ENCODE results near the gene TTBK1. TPM values are rescaled to one million over a fixed set of nuclear protein-coding genes. Genes with fewer than 3 reads are reported as not detected.

Gene TTBK1
- total RNA-seq, 2 experiments from 2014 or later, result not detected

DNA sequence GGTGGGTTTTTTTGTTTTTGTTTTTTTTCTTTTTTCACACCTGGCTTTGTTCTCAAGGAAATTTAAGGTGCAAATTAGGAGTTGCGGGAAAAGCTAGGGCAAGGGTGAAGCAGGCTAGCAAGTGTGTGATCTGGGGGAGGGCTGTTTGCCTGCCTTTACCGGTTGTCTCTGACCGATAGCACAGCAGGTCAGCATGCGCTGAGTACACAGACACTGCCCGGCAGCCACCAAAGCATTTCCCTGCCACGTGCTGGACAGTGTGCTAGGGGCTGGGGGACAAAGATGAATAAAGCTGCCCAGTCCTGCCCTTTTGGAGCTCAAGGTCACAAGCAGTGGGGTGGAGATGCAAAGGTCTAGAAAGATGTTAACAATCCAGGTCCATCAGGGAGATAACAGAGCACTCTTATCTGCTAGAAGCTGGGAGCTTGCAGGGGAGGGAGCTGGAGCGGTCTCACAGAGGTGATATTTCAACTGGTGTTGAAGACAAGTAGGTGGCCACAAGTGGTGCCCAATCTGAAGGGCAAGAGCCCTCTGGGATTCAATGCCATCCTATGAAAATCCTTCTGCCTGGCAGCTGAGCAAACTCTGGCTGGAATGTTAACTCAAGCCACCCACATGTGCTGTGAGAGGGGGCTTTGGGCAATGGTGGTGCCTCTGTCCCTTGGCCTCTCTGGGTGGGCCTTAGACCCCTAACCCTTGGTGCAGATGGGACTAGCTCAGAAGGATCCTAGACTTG, 24.5 kb downstream of the TTBK1 start:
- H3K36me3 Mint-ChIP-seq (ENCODE audit: low read depth), result no peaks in the 10 kb centered on the region
- H3K27ac Mint-ChIP-seq, result no peak overlapping the region

DNA sequence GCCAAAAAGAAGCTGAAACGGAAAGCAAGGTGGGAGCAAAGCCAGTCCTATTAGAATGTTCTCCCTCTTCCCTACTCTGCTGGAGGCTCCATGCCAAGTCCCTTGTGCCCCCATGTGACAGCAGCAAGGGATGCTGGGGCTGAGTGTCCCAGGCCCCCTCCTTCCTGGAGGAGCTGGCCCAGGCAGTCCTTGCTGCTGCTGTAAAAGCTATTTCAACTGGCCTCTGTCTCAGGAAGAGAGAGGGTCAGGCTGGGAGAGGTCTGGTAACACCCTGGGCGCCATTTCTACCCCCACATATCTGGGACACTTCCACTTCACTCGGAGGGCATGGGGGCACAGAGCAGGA, 25.0 kb downstream of the TTBK1 start:
- H3K4me3 Mint-ChIP-seq, result no peak overlapping the region
- H3K27me3 Mint-ChIP-seq (ENCODE audit: low read depth), result peaks cover 54% of the 10 kb centered on the region
- DNase-seq (no peak), ATAC-seq (no peak)
- H3K36me3 Mint-ChIP-seq (ENCODE audit: low read depth), result no peaks in the 10 kb centered on the region
- CTCF ChIA-PET, result interaction anchor here (0.5 to 1.5 kb wide), 3 partner anchors 38 to 237 kb away, joined by 3 to 7 read pairs (median 4); partner anchors contain the start of gene DLK2
- H3K27ac Mint-ChIP-seq, result no peak overlapping the region
- H3K9me3 Mint-ChIP-seq (ENCODE audit: insufficient read depth), result no peaks in the 10 kb centered on the region
- POLR2A ChIA-PET, result no interaction called here
- H3K4me1 Mint-ChIP-seq (ENCODE audit: low read depth), result peaks cover 6% of the 10 kb centered on the region

More for the DNA sequence above, 24.5 kb downstream of the TTBK1 start:
- H3K4me1 Mint-ChIP-seq (ENCODE audit: low read depth), result peaks cover 6% of the 10 kb centered on the region
- H3K9me3 Mint-ChIP-seq (ENCODE audit: insufficient read depth), result no peaks in the 10 kb centered on the region
- POLR2A ChIA-PET, result no interaction called here
- ATAC-seq (no peak), DNase-seq (no peak)
- CTCF ChIA-PET, result interaction anchor here (0.5 to 1.5 kb wide), 2 partner anchors 187 to 238 kb away, joined by 3 to 7 read pairs; partner anchors contain the start of gene DLK2
- H3K4me3 Mint-ChIP-seq, result no peak overlapping the region
- H3K27me3 Mint-ChIP-seq (ENCODE audit: low read depth), result peaks cover 48% of the 10 kb centered on the region

DNA sequence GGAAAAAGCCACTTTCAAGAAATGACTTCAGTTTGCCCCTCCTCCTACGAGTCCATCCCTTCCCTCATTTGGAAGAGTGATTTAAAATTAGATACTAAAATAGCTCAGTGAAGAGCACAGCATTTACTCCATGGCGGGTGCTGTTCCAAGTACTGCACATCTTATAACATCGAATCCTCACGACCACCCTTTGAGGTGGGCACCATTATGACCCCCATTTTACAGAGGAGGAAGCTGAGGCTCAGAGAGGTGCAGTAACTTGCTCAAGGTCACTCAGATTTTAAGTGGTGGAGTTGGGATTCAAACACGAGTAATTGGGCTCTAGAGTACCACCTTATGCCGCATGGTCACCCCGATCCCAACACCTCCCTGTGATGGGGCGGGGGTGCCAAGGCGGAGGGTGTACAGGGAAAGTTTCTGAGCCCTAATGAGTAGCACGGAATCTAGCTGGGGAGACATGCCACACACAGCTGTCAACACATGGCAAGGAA, 25.5 kb downstream of the TTBK1 start:
- Mint-ChIP-seq H3K27ac (no peak overlapping the region), H3K27me3 (ENCODE audit: low read depth) (peaks cover 55% of the 10 kb centered on the region), H3K9me3 (ENCODE audit: insufficient read depth) (no peaks in the 10 kb centered on the region), H3K4me1 (ENCODE audit: low read depth) (peaks cover 6% of the 10 kb centered on the region), H3K36me3 (ENCODE audit: low read depth) (no peaks in the 10 kb centered on the region), H3K4me3 (peak overlapping the region; percentile 22)
- POLR2A ChIA-PET, result no interaction called here
- no peak for ATAC-seq
- no peak for DNase-seq
- CTCF ChIA-PET, result interaction anchor here (0.8 to 1.5 kb wide), 3 partner anchors 38 to 237 kb away, joined by 4 to 7 read pairs (median 6); no protein-coding TSS in a partner anchor

DNA sequence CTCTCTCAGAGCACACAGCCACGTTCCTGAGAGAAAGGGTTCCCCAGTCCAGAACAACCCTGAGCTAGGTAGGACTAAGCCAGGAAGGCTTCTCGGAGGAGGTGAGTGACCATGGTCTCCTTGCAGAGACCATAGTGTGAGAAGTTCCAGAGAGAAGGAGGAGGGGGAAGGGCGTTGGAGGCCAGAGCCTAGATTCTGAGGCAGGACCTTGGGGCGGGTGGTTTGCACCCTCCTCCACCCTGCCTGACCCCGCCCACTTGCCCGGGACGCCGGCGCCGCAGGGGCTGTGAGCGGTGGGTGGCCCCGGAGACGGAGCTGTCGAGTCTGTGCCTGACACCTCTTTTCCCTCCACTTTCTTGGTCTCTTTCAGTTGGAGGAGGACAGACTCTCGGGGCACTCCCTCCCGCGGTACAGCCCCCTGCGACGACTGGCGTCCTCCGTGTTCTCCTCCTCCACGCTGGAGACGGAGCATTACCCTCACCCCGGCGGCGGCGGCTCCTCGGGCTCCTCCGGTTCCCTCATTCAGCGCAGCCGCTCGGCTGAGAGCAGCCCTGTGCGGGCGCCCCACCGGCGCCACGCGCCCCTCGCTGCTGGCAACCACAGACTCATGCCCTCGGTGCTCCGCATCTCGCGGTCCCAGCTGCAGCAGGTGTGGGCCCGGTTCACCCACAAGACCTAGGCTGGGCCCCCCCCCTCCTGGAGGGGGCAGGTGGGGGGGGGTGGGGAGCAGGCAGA, 26.2 kb downstream of the TTBK1 start:
- ChIA-PET CTCF (interaction anchor here (0.8 to 1.3 kb wide), 2 partner anchors 39 to 129 kb away, joined by 4 to 6 read pairs; no protein-coding TSS in a partner anchor), POLR2A (no interaction called here)
- peak; percentile 73 for ATAC-seq
- DNase-seq, result peak; percentile 30
- Mint-ChIP-seq H3K27ac (no peak overlapping the region), H3K4me1 (ENCODE audit: low read depth) (peaks cover 11% of the 10 kb centered on the region), H3K27me3 (ENCODE audit: low read depth) (peaks cover 62% of the 10 kb centered on the region), H3K36me3 (ENCODE audit: low read depth) (no peaks in the 10 kb centered on the region), H3K9me3 (ENCODE audit: insufficient read depth) (no peaks in the 10 kb centered on the region), H3K4me3 (peak overlapping the region; percentile 35)

DNA sequence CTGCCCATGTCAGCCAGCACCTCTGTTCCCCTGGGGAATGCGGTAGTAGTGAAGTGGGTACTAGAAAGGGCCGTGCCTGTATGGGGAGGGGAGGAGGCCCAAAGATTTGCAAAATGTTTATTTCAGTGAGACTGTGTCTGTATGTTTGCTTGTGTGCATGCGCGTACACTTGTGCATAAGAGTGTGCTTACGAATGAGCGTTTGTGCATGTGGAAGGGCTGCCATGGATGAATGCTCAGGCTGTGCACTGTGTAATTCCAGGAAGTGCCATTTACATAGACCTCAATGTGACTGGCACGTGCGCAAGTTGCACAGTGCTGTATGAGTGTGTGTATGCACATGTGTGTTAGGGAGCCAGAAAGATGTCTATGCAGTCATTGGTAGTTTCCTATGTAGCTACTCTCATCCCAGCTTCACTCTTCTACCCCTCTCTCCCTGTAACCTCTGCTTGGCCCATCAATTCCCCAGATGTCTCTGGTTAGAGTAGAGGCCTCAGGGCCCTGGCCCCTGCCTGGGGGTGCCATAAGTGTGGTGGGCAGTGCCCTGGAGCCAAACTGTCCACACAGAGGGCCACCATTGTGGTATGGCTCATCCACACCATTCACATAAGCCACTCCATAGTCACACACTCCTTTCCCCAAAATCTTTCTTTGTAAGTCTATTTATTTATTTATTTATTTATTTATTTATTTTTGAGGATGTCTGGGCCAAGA, 28.0 kb downstream of the TTBK1 start:
- no peak for ATAC-seq
- Mint-ChIP-seq H3K4me1 (ENCODE audit: low read depth) (peaks cover 15% of the 10 kb centered on the region), H3K27me3 (ENCODE audit: low read depth) (peaks cover 73% of the 10 kb centered on the region)

DNA sequence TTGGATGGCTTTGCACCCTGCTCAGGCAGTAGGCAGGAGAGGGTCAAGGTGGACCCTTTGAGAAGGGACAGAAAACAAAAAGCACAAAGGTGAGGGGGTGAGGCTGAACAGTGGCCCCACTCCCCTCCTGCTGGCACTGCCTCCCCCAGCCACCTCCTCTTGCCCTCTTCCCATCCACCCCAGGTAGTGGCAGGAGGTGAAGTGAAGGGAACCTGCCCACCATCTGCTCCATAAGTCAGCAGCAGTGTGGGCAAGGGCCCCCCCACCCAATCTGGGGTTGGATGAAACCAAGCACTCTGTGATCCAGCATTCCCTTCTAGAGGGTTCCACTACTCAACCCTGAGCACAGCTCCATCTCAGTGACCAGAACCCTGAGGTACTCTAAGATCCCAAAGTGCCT, 28.7 kb downstream of the TTBK1 start:
- DNase-seq (no peak), ATAC-seq (no peak)
- no peaks in the 10 kb centered on the region for H3K9me3 Mint-ChIP-seq (ENCODE audit: insufficient read depth)
- no peak overlapping the region for H3K4me3 Mint-ChIP-seq
- H3K36me3 Mint-ChIP-seq (ENCODE audit: low read depth), result no peaks in the 10 kb centered on the region
- ChIA-PET POLR2A (no interaction called here), CTCF (interaction anchor here (1.4 kb wide), 1 partner anchor 9 kb away, joined by 9 read pairs; no protein-coding TSS in a partner anchor)
- peaks cover 75% of the 10 kb centered on the region for H3K27me3 Mint-ChIP-seq (ENCODE audit: low read depth)
- H3K27ac Mint-ChIP-seq, result no peak overlapping the region
- peaks cover 18% of the 10 kb centered on the region for H3K4me1 Mint-ChIP-seq (ENCODE audit: low read depth)

More for the DNA sequence above, 28.0 kb downstream of the TTBK1 start:
- no peaks in the 10 kb centered on the region for H3K36me3 Mint-ChIP-seq (ENCODE audit: low read depth)
- no peaks in the 10 kb centered on the region for H3K9me3 Mint-ChIP-seq (ENCODE audit: insufficient read depth)
- no peak for DNase-seq
- no peak overlapping the region for H3K27ac Mint-ChIP-seq
- POLR2A ChIA-PET, result no interaction called here
- CTCF ChIA-PET, result no interaction called here
- no peak overlapping the region for H3K4me3 Mint-ChIP-seq

DNA sequence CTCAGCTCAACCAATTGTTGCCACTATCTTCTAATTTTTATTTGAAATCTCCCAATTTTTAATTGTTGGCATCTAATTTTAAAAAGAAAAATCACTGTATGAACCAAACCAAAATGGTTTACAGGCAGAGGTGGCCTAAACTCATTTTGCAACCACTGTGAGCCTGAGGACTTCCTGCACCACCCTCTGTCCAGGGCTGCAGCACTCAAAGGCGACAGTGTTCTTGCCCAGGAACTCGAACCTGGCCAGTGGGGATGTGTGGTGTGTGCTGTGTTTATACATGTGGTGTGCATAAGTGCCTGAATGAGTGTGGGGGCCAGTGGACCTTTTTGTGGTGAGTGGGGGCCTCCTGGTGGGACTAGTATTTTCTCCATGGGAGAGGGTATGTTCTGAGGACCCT, 30.4 kb downstream of the TTBK1 start:
- no peak overlapping the region for H3K27ac Mint-ChIP-seq
- ChIA-PET POLR2A (no interaction called here), CTCF (interaction anchor here (1.3 kb wide), 1 partner anchor 124 kb away, joined by 4 read pairs; no protein-coding TSS in a partner anchor)
- peaks cover 71% of the 10 kb centered on the region for H3K27me3 Mint-ChIP-seq (ENCODE audit: low read depth)
- DNase-seq (no peak), ATAC-seq (no peak)
- H3K9me3 Mint-ChIP-seq (ENCODE audit: insufficient read depth), result no peaks in the 10 kb centered on the region
- H3K4me3 Mint-ChIP-seq, result no peak overlapping the region
- no peaks in the 10 kb centered on the region for H3K36me3 Mint-ChIP-seq (ENCODE audit: low read depth)
- peaks cover 24% of the 10 kb centered on the region for H3K4me1 Mint-ChIP-seq (ENCODE audit: low read depth)

DNA sequence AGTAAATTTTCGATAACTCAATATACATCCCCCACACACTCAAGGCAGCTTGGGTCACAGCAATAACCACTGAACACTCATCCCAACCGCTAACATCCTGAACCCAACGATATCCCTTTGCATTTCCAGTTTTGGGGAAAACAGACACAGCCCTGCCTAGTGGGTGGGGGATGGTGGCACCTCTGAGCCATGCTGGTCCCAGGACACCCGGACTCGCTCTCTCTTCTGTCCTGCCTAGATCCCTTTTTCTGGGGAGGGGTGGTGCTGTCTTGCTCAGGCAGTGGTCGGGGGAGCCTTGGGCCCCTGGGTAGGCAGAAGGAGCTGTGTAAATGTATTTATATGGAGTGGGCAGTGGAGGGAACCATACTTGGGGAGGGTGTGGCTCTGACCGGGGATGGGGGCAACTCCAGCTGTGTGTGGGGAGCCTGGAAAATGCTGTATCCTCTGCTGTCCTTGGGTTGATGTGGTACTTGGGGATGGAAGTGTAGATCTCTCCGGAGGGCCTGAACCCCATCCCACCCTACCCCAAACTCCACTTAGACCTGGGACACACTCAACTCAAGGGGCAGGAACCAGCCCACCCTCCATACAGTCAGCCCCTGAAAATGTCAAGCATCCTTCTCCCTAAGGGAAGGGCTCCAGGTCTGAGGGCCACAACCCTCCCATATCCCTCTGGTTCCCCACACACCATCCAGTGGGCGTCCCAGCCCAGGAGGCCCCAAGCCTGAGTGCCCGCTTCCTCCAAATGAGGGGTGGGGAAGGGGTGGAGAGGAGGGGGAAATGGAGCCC, 31.0 kb downstream of the TTBK1 start:
- CTCF ChIA-PET, result no interaction called here
- no peak for ATAC-seq
- POLR2A ChIA-PET, result no interaction called here
- no peaks in the 10 kb centered on the region for H3K36me3 Mint-ChIP-seq (ENCODE audit: low read depth)
- H3K4me1 Mint-ChIP-seq (ENCODE audit: low read depth), result peaks cover 19% of the 10 kb centered on the region
- H3K4me3 Mint-ChIP-seq, result peak overlapping the region; percentile 45
- DNase-seq, result no peak
- no peaks in the 10 kb centered on the region for H3K9me3 Mint-ChIP-seq (ENCODE audit: insufficient read depth)
- no peak overlapping the region for H3K27ac Mint-ChIP-seq
- peaks cover 69% of the 10 kb centered on the region for H3K27me3 Mint-ChIP-seq (ENCODE audit: low read depth)

DNA sequence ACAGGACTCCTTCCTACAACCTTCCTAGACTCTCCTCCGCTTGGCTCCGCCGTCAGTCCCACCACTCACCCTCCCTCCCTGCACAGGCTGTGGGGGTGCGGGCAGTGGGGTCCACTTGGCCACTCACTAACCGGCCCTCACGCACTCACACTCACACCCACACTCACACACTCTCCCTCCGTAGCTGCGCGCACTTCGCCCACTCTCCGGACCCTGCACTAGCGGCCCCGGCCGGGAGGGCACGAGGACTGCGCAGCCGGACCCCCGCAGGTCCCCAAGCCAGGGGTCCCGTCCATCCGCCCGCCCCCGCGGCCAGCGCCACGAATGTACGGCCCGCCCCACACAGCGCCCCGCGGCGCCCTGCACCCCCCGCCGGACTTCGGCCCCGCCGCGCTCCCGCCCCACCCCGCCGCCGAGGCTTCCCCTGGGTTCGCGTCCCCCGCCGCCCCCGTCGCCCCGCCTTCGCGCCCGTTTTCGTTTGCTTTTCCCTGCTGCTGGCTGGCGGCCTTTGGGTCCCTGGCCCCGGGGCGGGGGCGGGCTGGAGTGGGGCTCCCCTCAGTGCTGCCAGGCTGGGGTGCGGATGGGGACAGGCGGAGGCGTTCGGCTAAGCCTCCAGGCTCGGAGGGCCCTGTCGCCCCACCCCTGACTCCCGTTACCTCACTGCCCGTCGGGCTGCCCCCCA, 31.8 kb downstream of the TTBK1 start:
- peaks cover 68% of the 10 kb centered on the region for H3K27me3 Mint-ChIP-seq (ENCODE audit: low read depth)
- CTCF ChIA-PET, result no interaction called here
- H3K4me3 Mint-ChIP-seq, result peak overlapping the region; percentile 64

DNA sequence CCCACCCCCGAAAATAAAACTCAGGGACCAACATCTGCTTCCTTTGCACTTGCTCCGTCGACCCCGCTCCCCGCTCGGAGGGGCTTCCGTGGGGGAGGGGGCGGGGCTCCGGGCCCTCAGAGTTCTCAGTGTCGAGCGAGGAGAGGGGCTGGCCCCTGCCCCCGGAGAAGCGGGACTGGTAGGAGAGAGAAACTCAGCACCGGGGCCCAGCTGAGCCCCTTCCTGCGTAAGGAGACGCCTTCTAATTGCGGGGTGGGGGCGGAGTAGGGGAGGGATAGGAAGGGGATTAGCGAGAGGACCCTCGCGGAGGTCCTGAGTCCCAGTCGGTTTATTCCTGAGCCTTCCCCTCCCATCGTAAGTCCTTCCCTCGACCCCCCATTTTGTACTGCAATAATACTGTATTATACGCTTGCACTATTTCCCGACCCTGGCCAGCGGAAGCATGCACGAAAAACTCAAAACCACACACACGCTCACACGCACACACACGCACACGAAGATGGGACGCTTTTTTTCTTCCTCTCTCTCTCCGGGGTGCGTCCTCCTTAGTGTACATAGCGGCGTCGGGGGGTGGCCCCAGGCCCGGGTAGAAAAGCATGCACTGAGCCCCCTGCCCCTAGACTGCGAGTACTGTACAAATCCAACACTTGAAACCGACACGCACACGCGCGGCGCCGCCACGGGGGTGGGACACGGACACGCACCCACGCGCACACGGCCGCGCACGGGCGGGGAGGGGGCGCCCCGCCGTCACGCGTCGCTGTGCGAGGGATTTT, 32.7 kb downstream of the TTBK1 start:
- H3K36me3 Mint-ChIP-seq (ENCODE audit: low read depth), result no peaks in the 10 kb centered on the region
- POLR2A ChIA-PET, result no interaction called here
- peak; percentile 68 for DNase-seq
- CTCF ChIA-PET, result no interaction called here
- H3K9me3 Mint-ChIP-seq (ENCODE audit: insufficient read depth), result no peaks in the 10 kb centered on the region
- peak overlapping the region; percentile 58 for H3K27ac Mint-ChIP-seq
- peaks cover 18% of the 10 kb centered on the region for H3K4me1 Mint-ChIP-seq (ENCODE audit: low read depth)
- ATAC-seq, result peak; percentile 54
- peak overlapping the region; percentile 64 for H3K4me3 Mint-ChIP-seq
- peaks cover 70% of the 10 kb centered on the region for H3K27me3 Mint-ChIP-seq (ENCODE audit: low read depth)

More for the DNA sequence above, 31.8 kb downstream of the TTBK1 start:
- Mint-ChIP-seq H3K4me1 (ENCODE audit: low read depth) (peaks cover 18% of the 10 kb centered on the region), H3K27ac (no peak overlapping the region), H3K9me3 (ENCODE audit: insufficient read depth) (no peaks in the 10 kb centered on the region), H3K36me3 (ENCODE audit: low read depth) (no peaks in the 10 kb centered on the region)
- DNase-seq (peak; percentile 33), ATAC-seq (peak; percentile 40)
- POLR2A ChIA-PET, result no interaction called here
